ENCODE measurements around the gene EZH2.

Gene EZH2

GRCh38 chr7:148782757-148783456, 101.2 kb downstream of the EZH2 start:
- DNase-seq (ENCODE audit: insufficient read length, low spot score) (no peak), FAIRE-seq (no peak)

- no peak for FAIRE-seq
Measured at GRCh38 chr7:148774471-148774870, 109.6 kb downstream of the EZH2 start.

GRCh38 chr7:148773334-148773733, 110.8 kb downstream of the EZH2 start:
- FAIRE-seq (no peak), DNase-seq (ENCODE audit: insufficient read length, low spot score) (no peak)

More at GRCh38 chr7:148774471-148774870, 109.6 kb downstream of the EZH2 start:
- DNase-seq (ENCODE audit: insufficient read length, low spot score) = no peak

- FAIRE-seq = no peak
- peak; percentile 71 for DNase-seq (ENCODE audit: insufficient read length, low spot score)
Measured at GRCh38 chr7:148772297-148773089, 111.6 kb downstream of the EZH2 start.

- DNase-seq (ENCODE audit: insufficient read length, low spot score) (no peak), FAIRE-seq (no peak)
Measured at GRCh38 chr7:148770004-148770403, 114.1 kb downstream of the EZH2 start.

- no peak for DNase-seq (ENCODE audit: insufficient read length, low spot score)
- no peak for FAIRE-seq
Measured at GRCh38 chr7:148763622-148764021, 120.5 kb downstream of the EZH2 start.

GRCh38 chr7:148761499-148762278, 122.4 kb downstream of the EZH2 start:
- FAIRE-seq (no peak), DNase-seq (ENCODE audit: insufficient read length, low spot score) (no peak)
